GM23248 (cell line): ENCODE measurements around the gene UNC93A. TPM values are rescaled to one million over a fixed set of nuclear protein-coding genes. Genes with fewer than 3 reads are reported as not detected.
"Not testable (repeated sequence)": the region's sequence is repeated elsewhere in the genome, so short reads cannot be mapped to it uniquely, and the experiment has no call there.

Source experiments
- DNase-seq: peaks from one replicate; pipeline ENCODE4 v3.0.0-alpha.2; 2015
- H2AFZ ChIP-seq: fragments of 200-600 bp; sonication (generic); 2 replicates; pipeline ENCODE4 v1.6.1; 2016; ENCODE audit warnings: antibody characterized with exemption
- H3F3A ChIP-seq: fragments of 200-600 bp; sonication (generic); 2 replicates; pipeline ENCODE4 v1.6.1; 2016; ENCODE audit warnings: mild to moderate bottlenecking, antibody characterized with exemption, mixed run types; ENCODE audit not compliant: insufficient read depth
- H3K27ac ChIP-seq: fragments of 200-600 bp; sonication (generic); 2 replicates; pipeline ENCODE4 v1.5.1; 2016; ENCODE audit warnings: mild to moderate bottlenecking
- H3K27me3 ChIP-seq: fragments of 200-600 bp; sonication (generic); replicated peaks from 2 replicates; pipeline ENCODE4 v1.6.1; 2016; ENCODE audit warnings: mild to moderate bottlenecking; ENCODE audit not compliant: insufficient read depth
- H3K36me3 ChIP-seq: fragments of 200-600 bp; sonication (generic); 2 replicates; pipeline ENCODE4 v1.6.1; 2016; ENCODE audit warnings: low read depth, mild to moderate bottlenecking
- H3K4me1 ChIP-seq: fragments of 200-600 bp; sonication (generic); 2 replicates; pipeline ENCODE4 v1.6.1; 2016; ENCODE audit warnings: mild to moderate bottlenecking; ENCODE audit not compliant: insufficient read depth
- H3K4me2 ChIP-seq: fragments of 200-600 bp; sonication (generic); one replicate; pipeline ENCODE4 v1.6.1; 2016; ENCODE audit warnings: mild to moderate bottlenecking; ENCODE audit not compliant: unreplicated experiment
- H3K4me3 ChIP-seq: fragments of 200-600 bp; sonication (generic); 2 replicates; pipeline ENCODE4 v1.5.1; 2016; ENCODE audit warnings: mild to moderate bottlenecking
- H3K79me2 ChIP-seq: fragments of 200-600 bp; sonication (generic); 2 replicates; pipeline ENCODE4 v1.6.1; 2016; ENCODE audit warnings: mild to moderate bottlenecking; ENCODE audit not compliant: insufficient read depth
- H3K9ac ChIP-seq: fragments of 200-600 bp; sonication (generic); 2 replicates; pipeline ENCODE4 v1.6.1; 2016; ENCODE audit warnings: mild to moderate bottlenecking
- H3K9me2 ChIP-seq: fragments of 200-600 bp; sonication (generic); 2 replicates; pipeline ENCODE4 v1.6.1; 2016; ENCODE audit warnings: mixed run types, mild to moderate bottlenecking, moderate library complexity; ENCODE audit not compliant: insufficient read depth
- H3K9me3 ChIP-seq: fragments of 200-600 bp; sonication (generic); one replicate; pipeline ENCODE4 v1.6.1; 2017; ENCODE audit warnings: low read depth
- H4K20me1 ChIP-seq: fragments of 200-600 bp; sonication (generic); 2 replicates; pipeline ENCODE4 v1.6.0; 2016; ENCODE audit not compliant: insufficient read depth
- EZH2 ChIP-seq: fragments of 200-600 bp; sonication (generic); IDR thresholded peaks from 2 replicates; pipeline ENCODE4 v1.6.1; 2018; ENCODE audit warnings: antibody characterized with exemption, mild to moderate bottlenecking; ENCODE audit not compliant: insufficient read depth, poor library complexity, severe bottlenecking
- EZH2phosphoT487 ChIP-seq: fragments of 200-600 bp; sonication (generic); IDR thresholded peaks from 2 replicates; pipeline ENCODE4 v1.6.1; 2018; ENCODE audit warnings: antibody characterized with exemption, moderate library complexity, mild to moderate bottlenecking, low read depth; ENCODE audit not compliant: insufficient read depth
- WGBS, 2 experiments: methylation state at CpG; one replicate each; pipeline ENCODE4 v1.1.6; 2015 to 2017; ENCODE audit warnings: low lambda C conversion rate in 2 of 2, low coverage in 1 of 2; ENCODE audit errors: missing lambda C conversion rate in 2 of 2; 5-methylcytosine and 5-hydroxymethylcytosine counted together
- in situ Hi-C: fragments of 300-500 bp; cut with MboI; formaldehyde crosslinking; loops from 2 replicates; pipeline ENCODE4 v1.15.0; 2020
- polyA plus RNA-seq: library from polyadenylated mRNA; unstranded; fragments of >200 nt; fragmentation: Nextera tagmentation; extraction: Ambion mirVana; gene quantifications from 2 replicates; pipeline ENCODE4 v1.2.1, GENCODE V29; 2016
- total RNA-seq: library from RNA; depleted of rRNA; stranded (reverse); fragments of >200 nt; shearing (Covaris generic); gene quantifications from 2 replicates; pipeline ENCODE4 v1.2.3, GENCODE V29; 2014

UNC93A gene
- total and polyA plus RNA-seq, 2 experiments from 2014 or later = not detected

DNA sequence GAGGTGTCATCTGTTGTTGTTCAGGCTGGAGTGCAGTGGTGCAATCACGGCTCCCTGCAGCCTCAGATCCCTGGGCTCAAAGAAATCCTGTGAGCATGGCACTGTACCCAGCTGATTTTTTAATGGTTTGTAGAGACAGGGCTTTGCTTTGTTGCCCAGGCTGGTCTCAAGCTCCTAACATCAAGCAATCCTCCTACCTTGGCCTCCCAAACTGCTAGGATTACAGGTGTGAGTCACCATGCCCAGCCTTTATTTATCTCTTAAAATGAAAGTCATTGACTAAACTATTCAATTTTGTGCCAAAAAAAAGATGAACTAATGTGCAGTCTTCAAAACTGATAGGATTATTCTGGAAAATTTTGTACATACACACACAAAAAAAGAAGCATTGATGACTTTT, 38.8 kb upstream of the UNC93A start:
- no peaks in the 10 kb centered on the region for H3F3A ChIP-seq
- H3K9ac ChIP-seq = no peak overlapping the region
- H3K36me3 ChIP-seq = no peaks in the 10 kb centered on the region
- H3K4me3 ChIP-seq = no peak overlapping the region
- no peak for DNase-seq
- no peaks in the 10 kb centered on the region for H3K27me3 ChIP-seq
- no peak overlapping the region for H3K4me2 ChIP-seq
- no peak for TF ChIP-seq EZH2phosphoT487
- no peak for TF ChIP-seq EZH2
- WGBS, 2 experiments = 24 to 57% methylated on average over 1 of the region's 1 CpG
- H2AFZ ChIP-seq = no peak overlapping the region
- no peaks in the 10 kb centered on the region for H4K20me1 ChIP-seq
- H3K4me1 ChIP-seq = no peaks in the 10 kb centered on the region
- no peaks in the 10 kb centered on the region for H3K79me2 ChIP-seq
- no peaks in the 10 kb centered on the region for H3K9me2 ChIP-seq
- in situ Hi-C loops = no loop called here
- H3K9me3 ChIP-seq = no peaks in the 10 kb centered on the region
- no peak overlapping the region for H3K27ac ChIP-seq

DNA sequence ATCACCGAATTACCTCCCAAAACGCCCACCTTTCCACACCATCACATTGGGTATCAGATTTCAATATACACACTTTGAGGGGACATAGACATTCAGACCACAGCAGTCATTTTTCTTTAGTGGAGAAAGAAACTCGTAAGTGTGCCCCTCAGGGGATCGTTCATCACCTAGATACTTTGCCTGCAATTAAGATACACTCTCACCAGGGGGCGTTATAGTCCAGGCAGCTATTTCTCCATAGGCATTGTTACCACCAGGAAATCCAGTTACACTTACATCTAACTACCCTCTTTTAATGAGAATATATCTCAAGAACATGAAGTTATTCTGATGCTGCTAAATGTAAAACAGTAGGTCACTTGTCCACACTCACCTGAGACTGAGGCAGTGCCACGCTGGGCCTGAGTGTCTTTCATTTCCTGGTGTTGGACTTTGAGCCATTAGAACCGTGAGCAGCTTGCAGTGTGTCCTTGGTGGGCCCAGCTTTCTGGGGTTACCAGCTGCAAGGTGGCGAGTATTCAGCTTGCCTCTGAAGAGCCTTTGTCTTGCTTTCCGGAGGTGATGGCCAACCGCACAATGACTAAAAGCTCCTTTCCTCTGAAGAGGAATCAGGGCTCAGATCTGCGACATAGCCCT, 35.1 kb upstream of the UNC93A start:
- no peaks in the 10 kb centered on the region for H3K9me3 ChIP-seq
- H3K27ac ChIP-seq = no peak overlapping the region
- no peak overlapping the region for H3K4me3 ChIP-seq
- no peaks in the 10 kb centered on the region for H3F3A ChIP-seq
- H3K4me2 ChIP-seq = no peak overlapping the region
- in situ Hi-C loops = no loop called here
- 31 to 32% methylated on average over 11 of the region's 11 CpGs for WGBS, 2 experiments
- no peak overlapping the region for H3K9ac ChIP-seq
- no peaks in the 10 kb centered on the region for H3K79me2 ChIP-seq
- no peaks in the 10 kb centered on the region for H3K36me3 ChIP-seq
- H3K9me2 ChIP-seq = no peaks in the 10 kb centered on the region
- H3K27me3 ChIP-seq = no peaks in the 10 kb centered on the region
- no peak for DNase-seq
- H3K4me1 ChIP-seq = no peaks in the 10 kb centered on the region
- no peaks in the 10 kb centered on the region for H4K20me1 ChIP-seq
- H2AFZ ChIP-seq = no peak overlapping the region
- TF ChIP-seq EZH2phosphoT487 (no peak), EZH2 (no peak)

DNA sequence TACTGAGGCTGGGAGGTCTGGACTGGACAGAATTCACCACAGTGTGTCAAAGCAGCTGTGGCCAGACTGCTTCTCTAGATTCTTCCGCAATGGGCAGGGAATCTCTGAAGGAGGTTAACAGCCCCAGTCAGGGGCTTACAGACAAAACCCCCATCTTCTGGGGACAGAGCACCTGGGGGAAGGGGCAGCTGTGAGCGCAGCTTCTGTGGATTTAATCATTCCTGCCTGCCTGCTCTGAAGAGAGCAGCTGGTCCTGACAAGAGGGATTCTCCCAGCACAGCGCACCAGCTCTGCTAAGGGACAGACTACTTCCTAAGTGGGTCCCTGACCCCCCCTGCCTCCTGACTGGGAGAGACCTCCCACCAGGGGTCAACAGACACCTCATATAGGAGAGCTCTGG, 32.5 kb upstream of the UNC93A start:
- H2AFZ ChIP-seq = no peak overlapping the region
- in situ Hi-C loops = no loop called here
- no peak for DNase-seq
- no peak overlapping the region for H3K4me2 ChIP-seq
- H3K4me3 ChIP-seq = no peak overlapping the region
- no peaks in the 10 kb centered on the region for H3K79me2 ChIP-seq
- no peak overlapping the region for H3K9ac ChIP-seq
- H3F3A ChIP-seq = no peaks in the 10 kb centered on the region
- no peak for TF ChIP-seq EZH2
- no peak for TF ChIP-seq EZH2phosphoT487
- H3K9me2 ChIP-seq = no peaks in the 10 kb centered on the region
- H3K4me1 ChIP-seq = no peaks in the 10 kb centered on the region
- H3K36me3 ChIP-seq = no peaks in the 10 kb centered on the region
- no peak overlapping the region for H3K27ac ChIP-seq
- 35 to 45% methylated on average over 3 of the region's 3 CpGs for WGBS, 2 experiments
- H4K20me1 ChIP-seq = no peaks in the 10 kb centered on the region
- H3K27me3 ChIP-seq = no peaks in the 10 kb centered on the region
- H3K9me3 ChIP-seq = no peaks in the 10 kb centered on the region

GRCh38 chr6:167266057-167266829, 24.9 kb upstream of the UNC93A start:
- in situ Hi-C loops, H4K20me1 ChIP-seq, H3K9me2 ChIP-seq, H3K9me3 ChIP-seq, H3K4me1 ChIP-seq, H3K4me2 ChIP-seq, DNase-seq, H2AFZ ChIP-seq, H3K9ac ChIP-seq, H3K27me3 ChIP-seq, H3K4me3 ChIP-seq, H3K27ac ChIP-seq, H3K79me2 ChIP-seq, H3F3A ChIP-seq, H3K36me3 ChIP-seq: not testable (repeated sequence)
- WGBS, 2 experiments = 12 to 13% methylated on average over 15 of the region's 24 CpGs
